Endothelial cell of umbilical vein (primary cell): ENCODE results near the gene HCAR3. TPM values are rescaled to one million over a fixed set of nuclear protein-coding genes. Genes with fewer than 3 reads are reported as not detected.
A peak's percentile ranks its signal among the peaks of the same experiment; 100 is the strongest.
"Not testable (repeated sequence)": the region's sequence is repeated elsewhere in the genome, so short reads cannot be mapped to it uniquely, and the experiment has no call there.

Experiments
- BruUV-seq: library from RNA; stranded (reverse); fragments of 400-500 nt; replicated peaks from 2 replicates; lab custom pipeline; 2021; lab: Mats Ljungman, UMichigan
- CTCF ChIA-PET: fragments of 300-600, 350-600 bp; sonication (Branson Sonifier 250); formaldehyde crosslinking; loops from one replicate; lab custom pipeline; 2021; ENCODE audit warnings: antibody characterized with exemption, inconsistent platforms; lab: Charles Lee
- POLR2A ChIA-PET: fragments of 300-600, 350-600 bp; sonication (Branson Sonifier 250); formaldehyde crosslinking; loops from one replicate; lab custom pipeline; 2021; ENCODE audit warnings: antibody characterized with exemption, inconsistent platforms; lab: Charles Lee
- DNase-seq: peaks from one replicate; pipeline ENCODE4 v3.0.0-alpha.2; 2011; ENCODE audit warnings: low read depth, low spot score
- FAIRE-seq: peaks from 2 replicates; lab custom pipeline; 2011; peaks lifted over from hg19 to GRCh38; lab: Jason Lieb, UNC
- H2AFZ ChIP-seq: 2 replicates; pipeline ENCODE4 v1.6.0; 2012; ENCODE audit warnings: low read depth, low read length, control low read depth, inconsistent platforms
- H3K27ac ChIP-seq: 2 replicates; pipeline ENCODE4 v1.5.1; 2011; ENCODE audit warnings: low read depth, mild to moderate bottlenecking, control low read depth, low read length, moderate library complexity; ENCODE audit not compliant: insufficient read depth
- H3K27me3 ChIP-seq, 2 experiments: 2 replicates each; pipeline versions ENCODE4 v1.6.0 to v1.6.1; 2011; ENCODE audit warnings: low read length in 2 of 2, mixed read lengths in 1 of 2; ENCODE audit not compliant: control insufficient read depth in 2 of 2, insufficient read depth in 2 of 2
- H3K36me3 ChIP-seq, 2 experiments: 2 replicates in 1 of 2; 3 replicates in 1 of 2; pipeline ENCODE4 v1.5.1; 2011; ENCODE audit warnings: low read length in 2 of 2, mild to moderate bottlenecking in 1 of 2, moderate library complexity in 1 of 2; ENCODE audit not compliant: control insufficient read depth in 2 of 2, insufficient read depth in 2 of 2; ENCODE audit errors: extremely low read depth in 1 of 2
- H3K4me1 ChIP-seq: 3 replicates; pipeline ENCODE4 v1.5.1; 2011; ENCODE audit warnings: mild to moderate bottlenecking, low read length; ENCODE audit not compliant: control insufficient read depth, insufficient read depth; ENCODE audit errors: extremely low read depth
- H3K4me2 ChIP-seq: 2 replicates; pipeline ENCODE4 v1.6.1; 2011; ENCODE audit warnings: low read length, control low read depth, mixed read lengths; ENCODE audit not compliant: insufficient read depth
- H3K4me3 ChIP-seq, 3 experiments: fragments of 200-600 bp in 1 of 3; sonication (generic), shearing (Covaris generic) in 1 of 3; replicated peaks in 1 of 3; 2 replicates each; pipeline ENCODE4 v1.5.1; 2011 to 2016; ENCODE audit warnings: control low read depth in 3 of 3, low read length in 3 of 3, mild to moderate bottlenecking in 2 of 3, inconsistent platforms in 1 of 3, low read depth in 1 of 3, moderate library complexity in 1 of 3; ENCODE audit not compliant: insufficient read depth in 1 of 3
- H3K79me2 ChIP-seq: 2 replicates; pipeline ENCODE4 v1.6.0; 2012; ENCODE audit warnings: low read length, inconsistent platforms; ENCODE audit not compliant: control insufficient read depth, insufficient read depth
- H3K9ac ChIP-seq: replicated peaks from 2 replicates; pipeline ENCODE3; 2011; ENCODE audit warnings: low read length, control low read depth; ENCODE audit not compliant: insufficient read depth; ENCODE audit errors: extremely low read depth
- H3K9me1 ChIP-seq: replicated peaks from 3 replicates; pipeline ENCODE4 v1.6.0; 2011; ENCODE audit warnings: mild to moderate bottlenecking, low read length; ENCODE audit not compliant: control insufficient read depth, insufficient read depth; ENCODE audit errors: extremely low read depth
- H3K9me3 ChIP-seq: replicated peaks from 2 replicates; pipeline ENCODE4 v1.5.1; 2012; ENCODE audit warnings: low read length, inconsistent platforms; ENCODE audit not compliant: control insufficient read depth, insufficient read depth
- H4K20me1 ChIP-seq: replicated peaks from 2 replicates; pipeline ENCODE3; 2011; ENCODE audit warnings: mild to moderate bottlenecking, low read length; ENCODE audit not compliant: control insufficient read depth, insufficient read depth; ENCODE audit errors: extremely low read depth
- EZH2 ChIP-seq: IDR thresholded peaks from 2 replicates; pipeline ENCODE4 v1.6.1; 2012; ENCODE audit warnings: borderline replicate concordance, low read depth, mild to moderate bottlenecking, moderate library complexity, low read length, inconsistent platforms; ENCODE audit not compliant: severe bottlenecking
- FOS ChIP-seq: IDR thresholded peaks from 2 replicates; pipeline ENCODE4 v1.6.1; 2011; ENCODE audit warnings: mild to moderate bottlenecking, low read length, moderate library complexity, borderline replicate concordance; ENCODE audit not compliant: insufficient read depth
- GATA2 ChIP-seq: IDR thresholded peaks from 2 replicates; pipeline ENCODE4 v1.7.0; 2011; ENCODE audit warnings: low read depth, mild to moderate bottlenecking, moderate library complexity, mixed read lengths, low read length; ENCODE audit not compliant: insufficient read length, insufficient read depth
- JUN ChIP-seq: IDR thresholded peaks from 2 replicates; pipeline ENCODE4 v1.6.1; 2011; ENCODE audit warnings: borderline replicate concordance, low read depth; ENCODE audit not compliant: insufficient read length, insufficient read depth
- MYC ChIP-seq: IDR thresholded peaks from one replicate; pipeline ENCODE4 v1.6.1; 2011; ENCODE audit warnings: mild to moderate bottlenecking, low read depth, low read length
- POLR2A ChIP-seq: IDR thresholded peaks from 2 replicates; pipeline ENCODE4 v1.6.1; 2012; ENCODE audit warnings: low read depth, mild to moderate bottlenecking, control low read depth, low read length
- POLR2AphosphoS5 ChIP-seq: IDR thresholded peaks from 2 replicates; pipeline ENCODE4 v1.6.1; 2012; ENCODE audit warnings: low read depth, mild to moderate bottlenecking, control low read depth, low read length, moderate library complexity; ENCODE audit not compliant: insufficient read depth
- dilution Hi-C: fragments of 300-500 bp; cut with MboI; formaldehyde crosslinking; loops from one replicate; pipeline ENCODE4 v1.15.0; 2019; ENCODE audit warnings: low sequenced_read_pairs; ENCODE audit not compliant: extremely low pct_ligation_motif_present
- intact Hi-C: fragments of 100-400 bp; cut with micrococcal nuclease; formaldehyde crosslinking; loops from one replicate; pipeline ENCODE4 v1.10.0; 2022
- polyA plus RNA-seq, 4 experiments: library from polyadenylated mRNA; depleted of rRNA in 3 of 4; stranded (reverse) in 3 of 4; unstranded in 1 of 4; fragments of >200 nt; gene quantifications; 2 replicates each; pipeline versions ENCODE4 v1.2.1 to v1.2.3, GENCODE V29; 2011 to 2012; ENCODE audit warnings: missing spikeins in 1 of 4
- total RNA-seq: library from RNA; stranded (reverse); gene quantifications from 2 replicates; pipeline ENCODE4 v1.2.3, GENCODE V29; 2021
- TF ChIP-seq, protein P1 (sequence below), 2 donors: IDR thresholded peaks; 1 replicate in 1 of 2; 2 replicates in 1 of 2; pipeline ENCODE4 v1.5.1; 2011; ENCODE audit warnings: low read length in 2 of 2, mild to moderate bottlenecking in 2 of 2, moderate library complexity in 2 of 2, control low read depth in 1 of 2, inconsistent platforms in 1 of 2, low read depth in 1 of 2; ENCODE audit not compliant: insufficient read depth in 1 of 2; ENCODE audit errors: extremely low read depth in 1 of 2
- TF ChIP-seq, protein P2 (sequence below): IDR thresholded peaks from 2 replicates; pipeline ENCODE4 v1.6.1; 2011; ENCODE audit not compliant: insufficient read depth, insufficient read length

HCAR3 gene
- total and polyA plus RNA-seq, 2 donors (not counting 3 experiments of a cell fraction or from before 2014, with no cell fraction given) = 0.06 TPM; not detected in 1

GRCh38 chr12:122752464-122753318 lies 36.1 kb upstream of the HCAR3 start, which contains the start of gene DENR:
Gene DENR (plus strand): TSS chr12:122752824. CDS start chr12:122753702, 878 bp downstream.
- FAIRE-seq (peak; percentile 83), DNase-seq (peak; percentile 98)
- TF ChIP-seq MYC (no peak), EZH2 (no peak), POLR2A (peak; percentile 98), GATA2 (peak; percentile 14), JUN (no peak), POLR2AphosphoS5 (peak; percentile 95), FOS (peak; percentile 52)
- TF ChIP-seq, protein P1, sequence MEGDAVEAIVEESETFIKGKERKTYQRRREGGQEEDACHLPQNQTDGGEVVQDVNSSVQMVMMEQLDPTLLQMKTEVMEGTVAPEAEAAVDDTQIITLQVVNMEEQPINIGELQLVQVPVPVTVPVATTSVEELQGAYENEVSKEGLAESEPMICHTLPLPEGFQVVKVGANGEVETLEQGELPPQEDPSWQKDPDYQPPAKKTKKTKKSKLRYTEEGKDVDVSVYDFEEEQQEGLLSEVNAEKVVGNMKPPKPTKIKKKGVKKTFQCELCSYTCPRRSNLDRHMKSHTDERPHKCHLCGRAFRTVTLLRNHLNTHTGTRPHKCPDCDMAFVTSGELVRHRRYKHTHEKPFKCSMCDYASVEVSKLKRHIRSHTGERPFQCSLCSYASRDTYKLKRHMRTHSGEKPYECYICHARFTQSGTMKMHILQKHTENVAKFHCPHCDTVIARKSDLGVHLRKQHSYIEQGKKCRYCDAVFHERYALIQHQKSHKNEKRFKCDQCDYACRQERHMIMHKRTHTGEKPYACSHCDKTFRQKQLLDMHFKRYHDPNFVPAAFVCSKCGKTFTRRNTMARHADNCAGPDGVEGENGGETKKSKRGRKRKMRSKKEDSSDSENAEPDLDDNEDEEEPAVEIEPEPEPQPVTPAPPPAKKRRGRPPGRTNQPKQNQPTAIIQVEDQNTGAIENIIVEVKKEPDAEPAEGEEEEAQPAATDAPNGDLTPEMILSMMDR (IDR thresholded peaks at IDR 0.05; ENCODE audit: extremely low read depth in 1 of 2, insufficient read depth in 1 of 2, low read depth in 1 of 2, low read length in 2 of 2) = peak; percentile 87 to 90
- TF ChIP-seq, protein P2, sequence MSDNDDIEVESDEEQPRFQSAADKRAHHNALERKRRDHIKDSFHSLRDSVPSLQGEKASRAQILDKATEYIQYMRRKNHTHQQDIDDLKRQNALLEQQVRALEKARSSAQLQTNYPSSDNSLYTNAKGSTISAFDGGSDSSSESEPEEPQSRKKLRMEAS = peak; percentile 81
- Histone ChIP-seq H4K20me1 (no peaks in the 10 kb centered on the region), H3K36me3 (peaks cover 2 to 12% of the 10 kb centered on the region in 2 experiments), H3K9ac (peak within 1 kb of the TSS; percentile 90), H2AFZ (peak within 1 kb of the TSS; percentile 74), H3K4me3 (peak within 1 kb of the TSS; percentile 66 to 87 (median 77)), H3K9me3 (no peaks in the 10 kb centered on the region), H3K4me2 (peak within 1 kb of the TSS; percentile 88), H3K79me2 (peaks cover 31% of the 10 kb centered on the region), H3K4me1 (peaks cover 11% of the 10 kb centered on the region), H3K27me3 (no peaks in the 10 kb centered on the region), H3K27ac (peak within 1 kb of the TSS; percentile 74), H3K9me1 (no peaks in the 10 kb centered on the region)
- ChIA-PET CTCF (interaction anchor here (1.0 to 3.1 kb wide), 6 partner anchors 10 to 115 kb away, joined by 3 to 38 read pairs (median 3); no protein-coding TSS in a partner anchor), POLR2A (interaction anchor here (0.6 kb wide), 1 partner anchor 314 kb away, joined by 3 read pairs; no protein-coding TSS in a partner anchor)
- dilution Hi-C loops = no loop called here
- no TSS peak for BruUV-seq
- intact Hi-C loops = loop anchor here (1.0 to 5.0 kb wide), 5 partner anchors 114 to 525 kb away; partner anchors contain the start of genes DIABLO and KNTC1

DNA sequence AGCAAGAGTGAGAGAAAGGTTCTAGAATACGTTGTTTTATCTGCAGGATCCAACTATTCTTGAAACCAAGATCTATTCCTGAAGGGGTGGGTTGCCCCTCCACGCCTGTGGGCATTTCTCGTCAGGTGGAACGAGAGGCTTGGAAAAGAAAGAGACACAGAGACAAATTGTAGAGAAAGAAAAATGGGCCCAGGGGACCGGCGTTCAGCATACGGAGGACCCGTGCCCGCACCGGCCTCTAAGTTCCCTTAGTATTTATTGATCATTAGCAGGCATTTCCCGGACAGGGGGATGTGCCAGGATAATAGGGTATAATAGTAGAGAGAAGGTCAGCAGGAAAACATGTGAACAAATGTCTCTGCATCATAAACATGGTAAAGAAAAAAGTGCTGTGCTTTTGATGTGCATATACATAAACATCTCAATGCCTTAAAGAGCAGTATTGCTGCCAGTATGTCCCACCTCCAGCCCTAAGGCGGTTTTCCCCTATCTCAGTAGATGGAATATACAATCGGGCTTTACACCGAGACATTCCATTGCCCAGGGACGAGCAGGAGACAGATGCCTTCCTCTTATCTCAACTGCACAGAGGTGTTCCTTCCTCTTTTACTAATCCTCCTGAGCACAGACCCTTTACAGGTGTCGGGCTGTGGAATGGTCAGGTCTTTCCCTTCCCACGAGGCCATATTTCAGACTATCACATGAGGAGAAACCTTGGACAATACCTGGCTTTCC lies 34.3 kb upstream of the HCAR3 start:
- dilution Hi-C loops, H3K4me3 ChIP-seq, H4K20me1 ChIP-seq, H2AFZ ChIP-seq, POLR2A ChIA-PET, DNase-seq, H3K36me3 ChIP-seq, CTCF ChIA-PET, H3K9me1 ChIP-seq, H3K9ac ChIP-seq, H3K9me3 ChIP-seq, H3K27me3 ChIP-seq, H3K4me2 ChIP-seq, H3K27ac ChIP-seq, BruUV-seq, FAIRE-seq: not testable (repeated sequence)
- H3K4me1 ChIP-seq = peaks cover 11% of the 10 kb centered on the region
- H3K79me2 ChIP-seq = peaks cover 24% of the 10 kb centered on the region
- intact Hi-C loops = loop anchor here (5.0 kb wide), 1 partner anchor 524 kb away; the partner anchor contains the start of gene DIABLO
